Smooth muscle cell (in vitro differentiated cells): ENCODE results near the gene TRABD2A. TPM values are rescaled to one million over a fixed set of nuclear protein-coding genes. Genes with fewer than 3 reads are reported as not detected.

Experiments
- DNase-seq: peaks from one replicate; lab custom pipeline; 2025; ENCODE audit not compliant: unreplicated experiment; lab: John Stamatoyannopoulos, UW
- H2AFZ ChIP-seq: fragments of 200-600 bp; sonication (generic); 2 replicates; pipeline ENCODE4 v1.6.0; 2016; ENCODE audit warnings: antibody characterized with exemption, low read depth, mild to moderate bottlenecking
- H3F3A ChIP-seq: fragments of 200-600 bp; sonication (generic); 2 replicates; pipeline ENCODE4 v1.6.0; 2017; ENCODE audit warnings: antibody characterized with exemption, low read depth
- H3K27ac ChIP-seq: fragments of 200-600 bp; sonication (generic); 2 replicates; pipeline ENCODE4 v1.5.1; 2016; ENCODE audit warnings: low read depth, mild to moderate bottlenecking
- H3K27me3 ChIP-seq: fragments of 200-600 bp; sonication (generic); 2 replicates; pipeline ENCODE4 v1.6.1; 2016; ENCODE audit warnings: low read depth, mild to moderate bottlenecking
- H3K36me3 ChIP-seq: fragments of 200-600 bp; sonication (generic); 2 replicates; pipeline ENCODE4 v1.5.1; 2016; ENCODE audit warnings: low read depth
- H3K4me1 ChIP-seq: fragments of 200-600 bp; sonication (generic); 2 replicates; pipeline ENCODE4 v1.5.1; 2016; ENCODE audit warnings: low read depth
- H3K4me2 ChIP-seq: fragments of 200-600 bp; sonication (generic); 2 replicates; pipeline ENCODE4 v1.6.0; 2016; ENCODE audit warnings: mild to moderate bottlenecking
- H3K4me3 ChIP-seq: fragments of 200-600 bp; sonication (generic); 2 replicates; pipeline ENCODE4 v1.5.1; 2016; ENCODE audit warnings: mild to moderate bottlenecking
- H3K79me2 ChIP-seq: fragments of 200-600 bp; sonication (generic); 2 replicates; pipeline ENCODE4 v1.6.0; 2016; ENCODE audit warnings: low read depth, mild to moderate bottlenecking
- H3K9ac ChIP-seq: fragments of 200-600 bp; sonication (generic); 2 replicates; pipeline ENCODE4 v1.6.0; 2016; ENCODE audit warnings: low read depth
- H3K9me3 ChIP-seq: fragments of 200-600 bp; sonication (generic); replicated peaks from 2 replicates; pipeline ENCODE4 v1.5.1; 2016; ENCODE audit warnings: low read depth
- H4K20me1 ChIP-seq: fragments of 200-600 bp; sonication (generic); 2 replicates; pipeline ENCODE4 v1.6.0; 2016; ENCODE audit warnings: low read depth
- WGBS: methylation state at CpG from one replicate; pipeline ENCODE4 v1.1.7; 2016; ENCODE audit warnings: low lambda C conversion rate; 5-methylcytosine and 5-hydroxymethylcytosine counted together
- polyA plus RNA-seq: library from polyadenylated mRNA; unstranded; fragments of >200 nt; fragmentation: Nextera tagmentation; extraction: Ambion mirVana; gene quantifications from 2 replicates; pipeline ENCODE4 v1.2.1, GENCODE V29; 2016
- total RNA-seq: library from RNA; depleted of rRNA; stranded (reverse); fragments of >200 nt; gene quantifications from 2 replicates; pipeline ENCODE4 v1.2.3, GENCODE V29; 2014
- TF ChIP-seq, protein P1 (sequence below): fragments of 200-600 bp; sonication (generic); IDR thresholded peaks from 2 replicates; pipeline ENCODE4 v1.5.1; 2017; ENCODE audit warnings: borderline replicate concordance, mild to moderate bottlenecking, antibody characterized with exemption; ENCODE audit not compliant: insufficient read depth, poor library complexity, severe bottlenecking

TRABD2A gene
- total and polyA plus RNA-seq, 2 experiments from 2014 or later = 0.11 TPM; not detected in 1

DNA sequence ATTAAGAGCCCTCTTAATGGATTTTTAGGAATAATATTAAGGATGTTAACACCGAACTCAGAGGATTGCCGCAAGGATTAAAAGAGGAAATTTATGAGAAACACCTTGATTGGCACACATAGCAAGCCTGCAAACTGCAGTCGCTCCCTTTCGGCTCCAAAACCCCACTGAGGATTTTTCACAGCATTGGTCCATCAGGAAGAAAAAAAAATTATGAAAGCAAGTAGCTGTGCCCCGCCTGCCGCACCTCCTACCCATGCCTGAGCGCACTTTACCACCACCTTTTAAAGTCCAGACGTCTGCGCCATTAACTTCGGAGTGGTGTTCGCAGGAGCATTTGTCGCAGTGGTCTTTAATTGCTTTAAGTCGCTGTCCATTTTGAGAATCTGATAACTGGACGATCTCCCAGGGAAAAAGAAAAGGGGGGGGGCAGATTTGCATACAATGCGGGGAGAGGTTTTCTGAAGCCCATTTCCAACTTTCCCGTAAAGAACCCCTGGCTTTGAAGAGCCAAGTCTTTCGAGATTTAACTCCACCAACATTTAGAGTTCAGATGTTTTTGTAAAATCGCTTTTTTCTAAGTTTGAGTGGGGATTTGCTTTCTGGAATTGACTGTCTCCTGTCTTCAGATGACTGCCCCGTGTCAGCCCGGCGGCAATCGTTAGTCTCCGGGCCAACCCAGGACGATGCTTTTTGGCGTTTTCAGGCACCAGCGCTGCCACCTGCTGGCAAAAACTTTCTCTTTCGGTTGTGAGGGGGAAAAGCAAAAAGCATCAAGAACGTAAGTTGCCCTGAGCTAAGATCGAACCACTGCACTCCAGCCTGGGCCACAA, 913 bp upstream of the TRABD2A start:
- H3K79me2 ChIP-seq = no peaks in the 10 kb centered on the region
- TF ChIP-seq, protein P1, sequence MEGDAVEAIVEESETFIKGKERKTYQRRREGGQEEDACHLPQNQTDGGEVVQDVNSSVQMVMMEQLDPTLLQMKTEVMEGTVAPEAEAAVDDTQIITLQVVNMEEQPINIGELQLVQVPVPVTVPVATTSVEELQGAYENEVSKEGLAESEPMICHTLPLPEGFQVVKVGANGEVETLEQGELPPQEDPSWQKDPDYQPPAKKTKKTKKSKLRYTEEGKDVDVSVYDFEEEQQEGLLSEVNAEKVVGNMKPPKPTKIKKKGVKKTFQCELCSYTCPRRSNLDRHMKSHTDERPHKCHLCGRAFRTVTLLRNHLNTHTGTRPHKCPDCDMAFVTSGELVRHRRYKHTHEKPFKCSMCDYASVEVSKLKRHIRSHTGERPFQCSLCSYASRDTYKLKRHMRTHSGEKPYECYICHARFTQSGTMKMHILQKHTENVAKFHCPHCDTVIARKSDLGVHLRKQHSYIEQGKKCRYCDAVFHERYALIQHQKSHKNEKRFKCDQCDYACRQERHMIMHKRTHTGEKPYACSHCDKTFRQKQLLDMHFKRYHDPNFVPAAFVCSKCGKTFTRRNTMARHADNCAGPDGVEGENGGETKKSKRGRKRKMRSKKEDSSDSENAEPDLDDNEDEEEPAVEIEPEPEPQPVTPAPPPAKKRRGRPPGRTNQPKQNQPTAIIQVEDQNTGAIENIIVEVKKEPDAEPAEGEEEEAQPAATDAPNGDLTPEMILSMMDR = peak; percentile 65
- no peaks in the 10 kb centered on the region for H3K36me3 ChIP-seq
- no peaks in the 10 kb centered on the region for H4K20me1 ChIP-seq
- H3K9ac ChIP-seq = no peak overlapping the region
- H3K4me3 ChIP-seq = peak overlapping the region; percentile 49
- peaks cover 49% of the 10 kb centered on the region for H3K27me3 ChIP-seq
- no peaks in the 10 kb centered on the region for H3F3A ChIP-seq
- peak; percentile 16 for DNase-seq
- H3K27ac ChIP-seq = no peak overlapping the region
- WGBS = 4% methylated on average over 29 of the region's 29 CpGs
- peaks cover 18% of the 10 kb centered on the region for H3K4me1 ChIP-seq
- H3K9me3 ChIP-seq = no peaks in the 10 kb centered on the region
- H2AFZ ChIP-seq = peak overlapping the region; percentile 76
- H3K4me2 ChIP-seq = peak overlapping the region; percentile 91

DNA sequence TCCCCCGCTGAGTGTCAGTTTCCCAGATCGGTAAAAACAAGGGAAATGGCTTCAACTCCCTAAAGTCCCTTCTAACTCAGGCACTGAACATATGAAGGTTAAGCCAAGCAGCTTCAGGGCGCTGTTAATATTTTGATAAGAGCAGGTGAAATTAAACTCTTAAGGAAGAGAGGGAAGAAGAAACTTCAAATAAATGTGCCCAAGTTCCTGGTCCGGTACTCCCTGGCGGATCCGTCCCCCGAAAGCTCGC, 564 bp downstream of the TRABD2A start:
- no peak overlapping the region for H3K27ac ChIP-seq
- H3K9me3 ChIP-seq = no peaks in the 10 kb centered on the region
- H3K4me2 ChIP-seq = peak overlapping the region; percentile 91
- H3F3A ChIP-seq = no peaks in the 10 kb centered on the region
- under 1% methylated on average over 8 of the region's 8 CpGs for WGBS
- H3K4me1 ChIP-seq = peaks cover 18% of the 10 kb centered on the region
- DNase-seq = no peak
- H3K4me3 ChIP-seq = peak overlapping the region; percentile 49
- TF ChIP-seq, protein P1 = no peak
- H2AFZ ChIP-seq = peak overlapping the region; percentile 76
- H3K36me3 ChIP-seq = no peaks in the 10 kb centered on the region
- H4K20me1 ChIP-seq = no peaks in the 10 kb centered on the region
- H3K79me2 ChIP-seq = no peaks in the 10 kb centered on the region
- peaks cover 54% of the 10 kb centered on the region for H3K27me3 ChIP-seq
- H3K9ac ChIP-seq = no peak overlapping the region

DNA sequence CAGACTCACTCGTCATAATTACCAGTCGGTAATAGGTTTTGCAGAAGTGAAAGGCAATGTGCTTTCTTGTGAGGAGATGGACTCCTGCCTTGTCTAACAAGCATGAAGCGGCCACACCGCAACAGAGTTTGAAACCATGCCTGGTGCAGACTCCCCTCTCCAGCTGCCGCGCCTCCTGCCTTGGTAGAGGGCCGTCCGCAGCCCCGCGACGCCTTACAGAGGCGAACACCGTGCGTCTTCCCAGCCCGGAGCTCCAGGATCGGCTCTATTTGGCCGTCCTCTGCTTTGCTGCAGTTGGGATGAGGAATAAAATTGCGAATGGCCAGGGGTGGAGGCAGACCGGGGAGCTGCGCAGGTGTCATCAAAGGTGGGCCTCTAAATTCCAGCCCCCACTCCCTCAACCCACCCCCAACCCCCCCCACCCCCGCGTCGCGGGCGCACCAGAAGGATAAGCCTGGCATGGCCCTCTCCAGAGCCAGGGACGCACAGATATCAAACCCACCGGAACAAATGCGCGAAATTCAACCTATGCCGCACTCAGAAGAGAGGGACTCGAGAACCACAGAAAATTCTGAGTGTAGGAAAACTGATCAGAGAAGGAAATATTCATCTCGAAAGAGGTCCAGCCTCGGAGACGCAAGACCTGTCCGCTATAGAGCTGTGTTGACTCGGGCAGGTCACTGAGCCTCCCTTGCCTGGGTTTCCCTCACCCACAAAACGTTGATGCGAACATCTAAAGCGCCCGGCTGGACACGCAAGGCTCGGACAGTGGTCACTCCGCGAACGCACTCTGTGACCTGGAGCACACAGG, 1.1 kb downstream of the TRABD2A start:
- 10% methylated on average over 40 of the region's 45 CpGs for WGBS
- peak overlapping the region; percentile 49 for H3K4me3 ChIP-seq
- H3K9ac ChIP-seq = no peak overlapping the region
- no peaks in the 10 kb centered on the region for H3K79me2 ChIP-seq
- no peak for DNase-seq
- H3K9me3 ChIP-seq = no peaks in the 10 kb centered on the region
- H3K36me3 ChIP-seq = no peaks in the 10 kb centered on the region
- peak overlapping the region; percentile 76 for H2AFZ ChIP-seq
- no peak overlapping the region for H3K27ac ChIP-seq
- TF ChIP-seq, protein P1 = no peak
- peaks cover 18% of the 10 kb centered on the region for H3K4me1 ChIP-seq
- H3F3A ChIP-seq = no peaks in the 10 kb centered on the region
- H3K27me3 ChIP-seq = peaks cover 54% of the 10 kb centered on the region
- no peaks in the 10 kb centered on the region for H4K20me1 ChIP-seq
- H3K4me2 ChIP-seq = peak overlapping the region; percentile 91
